Glutamatergic neuron (in vitro differentiated cells): ENCODE measurements around the gene OR56A5. TPM values are rescaled to one million over a fixed set of nuclear protein-coding genes. Genes with fewer than 3 reads are reported as not detected.

Source experiments
- DNase-seq: peaks from one replicate; pipeline ENCODE4 v3.0.0; 2022
- H3K27ac Mint-ChIP-seq: one replicate; pipeline ENCODE4 v1.8.0; 2020; ENCODE audit warnings: mild to moderate bottlenecking, mixed read lengths, inconsistent platforms; ENCODE audit not compliant: unreplicated experiment
- H3K27me3 Mint-ChIP-seq: one replicate; pipeline ENCODE4 v1.8.0; 2020; ENCODE audit warnings: mild to moderate bottlenecking, moderate library complexity, mixed read lengths, inconsistent platforms; ENCODE audit not compliant: unreplicated experiment
- H3K36me3 Mint-ChIP-seq: one replicate; pipeline ENCODE4 v1.8.0; 2020; ENCODE audit warnings: mild to moderate bottlenecking, mixed read lengths, inconsistent platforms; ENCODE audit not compliant: unreplicated experiment
- H3K4me1 Mint-ChIP-seq: one replicate; pipeline ENCODE4 v1.8.0; 2020; ENCODE audit warnings: mild to moderate bottlenecking, low read depth, mixed read lengths, inconsistent platforms; ENCODE audit not compliant: unreplicated experiment
- H3K4me3 Mint-ChIP-seq: one replicate; pipeline ENCODE4 v1.8.0; 2020; ENCODE audit warnings: mild to moderate bottlenecking, mixed read lengths, inconsistent platforms; ENCODE audit not compliant: unreplicated experiment
- H3K9me3 Mint-ChIP-seq: one replicate; pipeline ENCODE4 v1.8.0; 2020; ENCODE audit warnings: mild to moderate bottlenecking, moderate library complexity, mixed read lengths, inconsistent platforms; ENCODE audit not compliant: unreplicated experiment
- CTCF ChIP-seq: fragments of 200-600 bp; sonication (generic); IDR thresholded peaks from one replicate; pipeline ENCODE4 v1.5.0; 2021; ENCODE audit not compliant: partially characterized antibody, unreplicated experiment
- long read RNA-seq: library from polyadenylated mRNA; unstranded; transcript quantifications from one replicate; pipeline ENCODE4 v2.0.0, GENCODE V29; 2020; ENCODE audit not compliant: unreplicated experiment
- total RNA-seq: library from RNA; stranded (reverse); fragmentation: NEBNext Ultra II Directional; extraction: Animal tissue kit (Norgen Biotek cat#: 25700); gene quantifications from one replicate; pipeline ENCODE4 v1.2.1, GENCODE V29; 2021; ENCODE audit not compliant: unreplicated experiment

OR56A5 gene, protein sequence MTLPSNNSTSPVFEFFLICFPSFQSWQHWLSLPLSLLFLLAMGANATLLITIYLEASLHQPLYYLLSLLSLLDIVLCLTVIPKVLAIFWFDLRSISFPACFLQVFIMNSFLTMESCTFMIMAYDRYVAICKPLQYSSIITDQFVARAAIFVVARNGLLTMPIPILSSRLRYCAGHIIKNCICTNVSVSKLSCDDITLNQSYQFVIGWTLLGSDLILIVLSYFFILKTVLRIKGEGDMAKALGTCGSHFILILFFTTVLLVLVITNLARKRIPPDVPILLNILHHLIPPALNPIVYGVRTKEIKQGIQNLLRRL
- not detected for total RNA-seq
- long read RNA-seq = 0 reads

DNA sequence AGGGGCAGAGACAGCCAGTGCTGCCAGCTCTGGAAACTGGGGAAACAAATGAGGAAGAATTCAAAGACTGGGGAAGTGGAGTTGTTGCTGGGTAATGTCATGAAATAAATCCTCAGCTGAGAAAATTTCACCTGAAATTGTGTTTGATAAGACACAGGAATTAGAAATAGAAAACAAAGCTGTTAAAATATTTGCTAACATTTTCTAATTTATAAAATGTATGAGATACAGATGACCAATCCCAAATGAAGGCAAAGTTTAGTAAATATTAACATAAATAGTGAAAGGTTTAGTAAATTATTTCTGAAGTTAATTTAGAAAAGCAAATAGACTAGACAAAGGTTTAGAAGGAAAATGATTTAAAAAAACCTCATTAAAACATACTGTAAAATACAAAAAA is at the start of gene OR56A5:
Gene OR56A5, minus strand, starts transcription at position 101 of the 400 bp plus-strand sequence. Its CDS starts 0 bp downstream, at position 101.
- no peak for TF ChIP-seq CTCF
- Mint-ChIP-seq H3K4me1 (no peaks in the 10 kb centered on the region), H3K36me3 (no peaks in the 10 kb centered on the region), H3K27me3 (no peaks in the 10 kb centered on the region), H3K9me3 (no peaks in the 10 kb centered on the region), H3K27ac (no peak within 1 kb of the TSS), H3K4me3 (no peak within 1 kb of the TSS)
- DNase-seq = no peak

DNA sequence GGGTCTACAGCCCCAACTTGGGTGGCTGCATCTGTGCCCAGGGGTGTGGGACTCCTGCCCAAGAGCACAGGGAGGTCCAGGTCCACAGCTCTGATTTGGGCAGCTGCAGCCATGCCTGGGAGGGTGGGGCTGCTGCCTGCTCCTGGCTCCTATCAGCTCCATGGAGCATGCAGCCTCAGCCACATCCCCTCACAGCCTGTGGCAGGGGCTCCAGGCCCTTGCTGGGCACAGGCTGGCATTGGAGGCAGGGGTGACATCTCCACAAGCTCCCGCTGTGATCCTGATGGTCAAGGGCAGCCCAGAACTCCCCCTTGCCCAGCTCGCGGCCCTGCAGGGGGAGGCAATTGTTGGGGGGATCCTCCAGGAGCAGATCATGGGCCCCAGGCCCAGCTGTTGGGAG is 44.7 kb upstream of the OR56A5 start:
- H3K4me1 Mint-ChIP-seq = no peaks in the 10 kb centered on the region
- no peak for TF ChIP-seq CTCF
- peaks cover 11% of the 10 kb centered on the region for H3K36me3 Mint-ChIP-seq
- no peak overlapping the region for H3K27ac Mint-ChIP-seq
- H3K9me3 Mint-ChIP-seq = peaks cover 8% of the 10 kb centered on the region
- no peaks in the 10 kb centered on the region for H3K27me3 Mint-ChIP-seq
- H3K4me3 Mint-ChIP-seq = no peak overlapping the region
- no peak for DNase-seq

GRCh38 chr11:6012035-6012668 is 43.9 kb upstream of the OR56A5 start:
- DNase-seq = no peak
- Mint-ChIP-seq H3K4me1 (no peaks in the 10 kb centered on the region), H3K27ac (no peak overlapping the region), H3K36me3 (peaks cover 7% of the 10 kb centered on the region), H3K4me3 (no peak overlapping the region), H3K27me3 (no peaks in the 10 kb centered on the region), H3K9me3 (peaks cover 2% of the 10 kb centered on the region)
- no peak for TF ChIP-seq CTCF

DNA sequence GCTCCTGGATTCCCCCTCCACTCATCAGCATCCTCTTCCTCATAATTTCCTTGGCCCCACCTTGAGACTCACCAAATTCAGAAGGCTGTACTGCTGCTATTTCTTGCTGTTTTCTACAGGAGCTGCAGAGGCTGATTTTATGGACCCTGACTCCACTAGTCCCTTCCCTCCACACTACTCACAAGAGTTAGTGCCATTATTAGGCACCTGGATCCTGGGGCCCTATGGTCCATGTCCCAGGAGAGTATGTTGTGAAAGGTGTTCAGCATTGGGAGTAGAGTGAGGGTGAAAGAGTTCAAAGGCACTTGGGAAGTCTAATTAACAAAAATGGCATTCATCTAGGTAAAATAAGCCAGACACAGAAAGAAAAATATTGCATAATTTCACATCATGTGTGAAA is 38.6 kb upstream of the OR56A5 start, which contains the start of gene OR56A4:
Gene OR56A4, minus strand, starts transcription at position 101 of the 400 bp plus-strand sequence. CDS start 3,954 bp downstream, outside the sequence.
- TF ChIP-seq CTCF = no peak
- H3K27me3 Mint-ChIP-seq = no peaks in the 10 kb centered on the region
- H3K9me3 Mint-ChIP-seq = no peaks in the 10 kb centered on the region
- no peak for DNase-seq
- H3K27ac Mint-ChIP-seq = no peak within 1 kb of the TSS
- no peaks in the 10 kb centered on the region for H3K4me1 Mint-ChIP-seq
- no peak within 1 kb of the TSS for H3K4me3 Mint-ChIP-seq
- no peaks in the 10 kb centered on the region for H3K36me3 Mint-ChIP-seq

DNA sequence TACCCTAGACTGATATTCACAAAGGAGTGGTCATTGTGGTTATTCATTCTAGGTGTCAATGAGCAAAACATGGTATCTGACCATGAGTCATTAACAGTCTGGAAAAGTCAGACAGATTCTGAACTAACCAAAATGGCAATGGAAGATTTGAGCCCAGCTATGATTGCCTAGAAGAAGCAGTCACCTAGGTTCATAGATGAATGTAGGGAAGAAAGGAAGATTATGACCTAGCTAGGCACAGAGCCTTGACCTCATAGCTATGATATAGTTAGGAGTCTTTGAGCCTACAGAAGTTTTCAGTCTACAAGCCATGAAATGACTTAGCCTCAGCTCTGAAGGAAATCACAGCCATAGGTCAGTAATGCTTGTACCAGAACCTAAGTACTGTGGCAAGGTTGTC is 38.1 kb upstream of the OR56A5 start:
- DNase-seq = no peak
- Mint-ChIP-seq H3K36me3 (no peaks in the 10 kb centered on the region), H3K27me3 (no peaks in the 10 kb centered on the region), H3K27ac (no peak overlapping the region), H3K9me3 (no peaks in the 10 kb centered on the region), H3K4me1 (no peaks in the 10 kb centered on the region), H3K4me3 (no peak overlapping the region)
- TF ChIP-seq CTCF = no peak
